IMR-90 (cell line): Measurements from ENCODE around the gene SRPK2. TPM values are rescaled to one million over a fixed set of nuclear protein-coding genes. Genes with fewer than 3 reads are reported as not detected.

Source experiments
- ATAC-seq: fragments of 200-7000 bp; cut with Tn5 transposase; 2 replicates; pipeline ENCODE4 v1.9.1; 2020; ENCODE audit warnings: low read depth, mild to moderate bottlenecking, moderate library complexity
- BruUV-seq: library from RNA; stranded (reverse); fragments of 400-500 nt; replicated peaks from 2 replicates; lab custom pipeline; 2021; lab: Mats Ljungman, UMichigan
- CTCF ChIA-PET: fragments of 300-600 bp; formaldehyde crosslinking; extraction: SDS; loops from one replicate; lab custom pipeline; 2021; ENCODE audit warnings: antibody characterized with exemption; lab: Yijun Ruan, JAX
- POLR2A ChIA-PET: fragments of 300-600 bp; sonication (Branson Sonifier 250); formaldehyde crosslinking; loops from one replicate; lab custom pipeline; 2022; ENCODE audit warnings: antibody characterized with exemption; ENCODE audit not compliant: unreplicated experiment; lab: Charles Lee
- DNase-seq: peaks from one replicate; pipeline ENCODE4 v3.0.0; 2013
- H2AFZ ChIP-seq: replicated peaks from 2 replicates; pipeline ENCODE3; 2013; ENCODE audit warnings: low read length, mild to moderate bottlenecking; ENCODE audit not compliant: poor library complexity
- H2AK5ac ChIP-seq: 2 replicates; pipeline ENCODE4 v1.6.1; 2013; ENCODE audit warnings: low read depth, low read length, inconsistent platforms
- H2AK9ac ChIP-seq: replicated peaks from 2 replicates; pipeline ENCODE3; 2013; ENCODE audit warnings: mild to moderate bottlenecking, low read depth, low read length, moderate library complexity; ENCODE audit not compliant: poor library complexity
- H2BK120ac ChIP-seq: 2 replicates; pipeline ENCODE4 v1.6.1; 2013; ENCODE audit warnings: low read depth, low read length, inconsistent platforms
- H2BK15ac ChIP-seq: 3 replicates; pipeline ENCODE4 v1.6.1; 2013; ENCODE audit warnings: low read depth, low read length, inconsistent platforms
- H2BK20ac ChIP-seq: 2 replicates; pipeline ENCODE4 v1.6.1; 2013; ENCODE audit warnings: low read depth, mild to moderate bottlenecking, inconsistent platforms, low read length, moderate library complexity
- H2BK5ac ChIP-seq: 2 replicates; pipeline ENCODE4 v1.6.1; 2013; ENCODE audit warnings: mild to moderate bottlenecking, low read depth, low read length, inconsistent platforms; ENCODE audit not compliant: poor library complexity, severe bottlenecking
- H3K14ac ChIP-seq: replicated peaks from 2 replicates; pipeline ENCODE4 v1.6.1; 2013; ENCODE audit warnings: low read depth, low read length, inconsistent platforms
- H3K18ac ChIP-seq: 2 replicates; pipeline ENCODE4 v1.6.1; 2013; ENCODE audit warnings: low read depth, low read length, control low read depth
- H3K23ac ChIP-seq: 2 replicates; pipeline ENCODE4 v1.6.1; 2013; ENCODE audit warnings: low read depth, low read length, inconsistent platforms
- H3K27ac ChIP-seq: 2 replicates; pipeline ENCODE4 v1.5.1; 2013; ENCODE audit warnings: mild to moderate bottlenecking, control low read depth, low read length; ENCODE audit not compliant: insufficient read depth
- H3K27me3 ChIP-seq: 2 replicates; pipeline ENCODE4 v1.6.1; 2013; ENCODE audit warnings: low read length; ENCODE audit not compliant: control insufficient read depth, insufficient read depth
- H3K36me3 ChIP-seq: 2 replicates; pipeline ENCODE4 v1.6.1; 2013; ENCODE audit warnings: low read length, mixed read lengths; ENCODE audit not compliant: control insufficient read depth, insufficient read depth
- H3K4ac ChIP-seq: 2 replicates; pipeline ENCODE4 v1.6.1; 2013; ENCODE audit warnings: low read depth, low read length, inconsistent platforms
- H3K4me1 ChIP-seq: 2 replicates; pipeline ENCODE4 v1.6.1; 2013; ENCODE audit warnings: low read length, mixed read lengths; ENCODE audit not compliant: control insufficient read depth, insufficient read depth
- H3K4me2 ChIP-seq: 2 replicates; pipeline ENCODE4 v1.6.1; 2013; ENCODE audit warnings: low read depth, mild to moderate bottlenecking, control low read depth, low read length, moderate library complexity
- H3K4me3 ChIP-seq: 2 replicates; pipeline ENCODE4 v1.5.1; 2013; ENCODE audit warnings: low read depth, mild to moderate bottlenecking, control low read depth, low read length, moderate library complexity; ENCODE audit not compliant: insufficient read depth
- H3K56ac ChIP-seq: 2 replicates; pipeline ENCODE4 v1.6.1; 2013; ENCODE audit warnings: low read length, inconsistent platforms; ENCODE audit not compliant: insufficient read depth; ENCODE audit errors: extremely low read depth
- H3K79me1 ChIP-seq, 2 experiments: 2 replicates each; pipeline ENCODE4 v1.6.1; 2013; ENCODE audit warnings: low read length in 2 of 2, inconsistent platforms in 1 of 2, low read depth in 1 of 2
- H3K9ac ChIP-seq: 2 replicates; pipeline ENCODE4 v1.6.1; 2013; ENCODE audit warnings: low read depth, low read length, control low read depth
- H3K9me1 ChIP-seq: 2 replicates; pipeline ENCODE4 v1.6.1; 2013; ENCODE audit warnings: low read length, inconsistent platforms; ENCODE audit not compliant: insufficient read depth
- H3K9me3 ChIP-seq: 2 replicates; pipeline ENCODE4 v1.6.1; 2013; ENCODE audit warnings: low read length; ENCODE audit not compliant: control insufficient read depth, insufficient read depth
- H4K20me1 ChIP-seq: 2 replicates; pipeline ENCODE4 v1.6.1; 2013; ENCODE audit warnings: low read length, inconsistent platforms; ENCODE audit not compliant: insufficient read depth
- H4K5ac ChIP-seq: 2 replicates; pipeline ENCODE4 v1.6.1; 2013; ENCODE audit warnings: mild to moderate bottlenecking, low read depth, low read length, control low read depth
- H4K8ac ChIP-seq, 2 experiments: 2 replicates each; pipeline ENCODE4 v1.6.1; 2013; ENCODE audit warnings: low read depth in 2 of 2, low read length in 2 of 2, control low read depth in 1 of 2, inconsistent platforms in 1 of 2
- H4K91ac ChIP-seq: 2 replicates; pipeline ENCODE4 v1.6.1; 2013; ENCODE audit warnings: low read depth, low read length, inconsistent platforms; ENCODE audit not compliant: insufficient read depth
- MXI1 ChIP-seq: IDR thresholded peaks from 2 replicates; pipeline ENCODE4 v1.6.1; 2012; ENCODE audit warnings: low read depth, mild to moderate bottlenecking, low read length, moderate library complexity, borderline replicate concordance
- POLR2A ChIP-seq: IDR thresholded peaks from 2 replicates; pipeline ENCODE4 v1.6.1; 2012; ENCODE audit warnings: mild to moderate bottlenecking, low read depth, low read length
- WGBS, 2 experiments: methylation state at CpG; one replicate each; pipeline versions ENCODE4 v1.1.5 to v1.1.7; 2013; ENCODE audit warnings: missing lambda C conversion rate in 2 of 2; ENCODE audit not compliant: insufficient read length in 1 of 2; ENCODE audit errors: extremely low coverage in 2 of 2; 5-methylcytosine and 5-hydroxymethylcytosine counted together
- dilution Hi-C: fragments of 300-500 bp; cut with HindIII; formaldehyde crosslinking; loops from one replicate; pipeline ENCODE4 v1.14.3; 2018; ENCODE audit warnings: low sequenced_read_pairs; ENCODE audit not compliant: unreplicated experiment
- in situ Hi-C: fragments of 300-500 bp; cut with MboI; formaldehyde crosslinking; loops from 3 replicates; pipeline ENCODE4 v1.14.3; 2019; ENCODE audit warnings: low sequenced_read_pairs, inconsistent platforms, mixed read lengths
- intact Hi-C: fragments of 100-400 bp; cut with micrococcal nuclease; formaldehyde crosslinking; loops from 2 replicates; pipeline ENCODE4 v1.10.0; 2022
- polyA plus RNA-seq, 3 experiments: library from polyadenylated mRNA; depleted of rRNA; stranded (reverse); fragments of >200 nt; gene quantifications; 2 replicates each; pipeline ENCODE4 v1.2.3, GENCODE V29; 2012; ENCODE audit warnings: low replicate concordance in 1 of 3
- total RNA-seq: library from RNA; depleted of rRNA; stranded (reverse); fragments of >200 nt; gene quantifications from 2 replicates; pipeline ENCODE4 v1.2.3, GENCODE V29; 2012

SRPK2 gene
- total and polyA plus RNA-seq, 2 of the 4 experiments (the other 2 are of a cell fraction) = 13.2 to 33.0 TPM

GRCh38 chr7:105096306-105096705 lies 292.4 kb downstream of the SRPK2 start:
- Histone ChIP-seq H4K91ac (no peak overlapping the region), H3K9ac (no peak overlapping the region), H3K4me3 (no peak overlapping the region), H3K4me2 (no peak overlapping the region), H3K14ac (no peak overlapping the region), H3K27ac (peak overlapping the region; percentile 20; the same call in 1 of the 2 replicates), H3K56ac (no peak overlapping the region), H2BK120ac (no peak overlapping the region), H3K18ac (peak overlapping the region; percentile 20; the same call in 1 of the 2 replicates), H3K4ac (no peak overlapping the region), H3K36me3 (peaks cover 29% of the 10 kb centered on the region), H2BK15ac (0 out of 3 replicates have a peak overlapping the region, but pooled peaks have one; percentile 24), H4K5ac (no peak overlapping the region), H4K20me1 (no peaks in the 10 kb centered on the region), H3K9me1 (peaks cover 3% of the 10 kb centered on the region), H2AFZ (no peak overlapping the region), H2BK20ac (no peak overlapping the region), H3K9me3 (no peaks in the 10 kb centered on the region), H3K27me3 (no peaks in the 10 kb centered on the region), H2AK5ac (no peak overlapping the region), H2AK9ac (no peak overlapping the region), H4K8ac (no peak overlapping the region), H3K79me1 (peaks cover 19 to 48% of the 10 kb centered on the region in 2 experiments), H3K23ac (no peak overlapping the region), H3K4me1 (peaks cover 7% of the 10 kb centered on the region), H2BK5ac (peak overlapping the region; percentile 42)
- TF ChIP-seq POLR2A (no peak), MXI1 (no peak)
- dilution Hi-C loops (no loop called here), intact Hi-C loops (no loop called here), in situ Hi-C loops (no loop called here)
- ATAC-seq = no peak
- BruUV-seq = no TSS peak
- CTCF ChIA-PET = no interaction called here
- POLR2A ChIA-PET = no interaction called here
- no peak for DNase-seq
- WGBS, 2 experiments = no CpG with 5 or more reads among the region's 3 CpGs
